A673 (cell line): ENCODE results near the gene TTLL8.
"Not testable (repeated sequence)": the region's sequence is repeated elsewhere in the genome, so short reads cannot be mapped to it uniquely, and the experiment has no call there.

Experiments used
- CTCF ChIP-seq: fragments of 300-800, 200-600 bp; sonication (generic); conservative IDR thresholded peaks from 2 replicates; pipeline ENCODE4 v1.5.1; 2017; ENCODE audit warnings: low read depth, mild to moderate bottlenecking, antibody characterized with exemption, low read length, moderate library complexity, mixed read lengths
- EZH2 ChIP-seq: fragments of 200-600 bp; sonication (generic); IDR thresholded peaks from 2 replicates; pipeline ENCODE4 v1.6.1; 2017; ENCODE audit warnings: borderline replicate concordance, low read depth, mild to moderate bottlenecking, mixed read lengths, antibody characterized with exemption, low read length; ENCODE audit not compliant: poor library complexity, severe bottlenecking

GRCh38 chr22:50086975-50087374 is 28.9 kb upstream of the TTLL8 start:
- not testable (repeated sequence) for TF ChIP-seq CTCF, EZH2
